Fibroblast of mammary gland (primary cell): ENCODE results near the gene CX3CR1.

ENCODE experiments used
- DNase-seq: peaks from one replicate; pipeline ENCODE4 v3.0.0-alpha.2; 2010; ENCODE audit warnings: low read depth
- H3K4me3 ChIP-seq: 2 replicates; pipeline ENCODE4 v1.5.1; 2011; ENCODE audit warnings: low read depth, mild to moderate bottlenecking, low read length, moderate library complexity; ENCODE audit not compliant: control insufficient read depth
- TF ChIP-seq, protein P1 (sequence below): conservative IDR thresholded peaks from 2 replicates; pipeline ENCODE4 v1.5.1; 2011; ENCODE audit warnings: low read depth, low read length, inconsistent platforms; ENCODE audit not compliant: control insufficient read depth, insufficient read depth

Gene CX3CR1

GRCh38 chr3:39219702-39220101, 60.1 kb downstream of the CX3CR1 start:
- no peak overlapping the region for H3K4me3 ChIP-seq
- TF ChIP-seq, protein P1, sequence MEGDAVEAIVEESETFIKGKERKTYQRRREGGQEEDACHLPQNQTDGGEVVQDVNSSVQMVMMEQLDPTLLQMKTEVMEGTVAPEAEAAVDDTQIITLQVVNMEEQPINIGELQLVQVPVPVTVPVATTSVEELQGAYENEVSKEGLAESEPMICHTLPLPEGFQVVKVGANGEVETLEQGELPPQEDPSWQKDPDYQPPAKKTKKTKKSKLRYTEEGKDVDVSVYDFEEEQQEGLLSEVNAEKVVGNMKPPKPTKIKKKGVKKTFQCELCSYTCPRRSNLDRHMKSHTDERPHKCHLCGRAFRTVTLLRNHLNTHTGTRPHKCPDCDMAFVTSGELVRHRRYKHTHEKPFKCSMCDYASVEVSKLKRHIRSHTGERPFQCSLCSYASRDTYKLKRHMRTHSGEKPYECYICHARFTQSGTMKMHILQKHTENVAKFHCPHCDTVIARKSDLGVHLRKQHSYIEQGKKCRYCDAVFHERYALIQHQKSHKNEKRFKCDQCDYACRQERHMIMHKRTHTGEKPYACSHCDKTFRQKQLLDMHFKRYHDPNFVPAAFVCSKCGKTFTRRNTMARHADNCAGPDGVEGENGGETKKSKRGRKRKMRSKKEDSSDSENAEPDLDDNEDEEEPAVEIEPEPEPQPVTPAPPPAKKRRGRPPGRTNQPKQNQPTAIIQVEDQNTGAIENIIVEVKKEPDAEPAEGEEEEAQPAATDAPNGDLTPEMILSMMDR = no peak
- no peak for DNase-seq

DNA sequence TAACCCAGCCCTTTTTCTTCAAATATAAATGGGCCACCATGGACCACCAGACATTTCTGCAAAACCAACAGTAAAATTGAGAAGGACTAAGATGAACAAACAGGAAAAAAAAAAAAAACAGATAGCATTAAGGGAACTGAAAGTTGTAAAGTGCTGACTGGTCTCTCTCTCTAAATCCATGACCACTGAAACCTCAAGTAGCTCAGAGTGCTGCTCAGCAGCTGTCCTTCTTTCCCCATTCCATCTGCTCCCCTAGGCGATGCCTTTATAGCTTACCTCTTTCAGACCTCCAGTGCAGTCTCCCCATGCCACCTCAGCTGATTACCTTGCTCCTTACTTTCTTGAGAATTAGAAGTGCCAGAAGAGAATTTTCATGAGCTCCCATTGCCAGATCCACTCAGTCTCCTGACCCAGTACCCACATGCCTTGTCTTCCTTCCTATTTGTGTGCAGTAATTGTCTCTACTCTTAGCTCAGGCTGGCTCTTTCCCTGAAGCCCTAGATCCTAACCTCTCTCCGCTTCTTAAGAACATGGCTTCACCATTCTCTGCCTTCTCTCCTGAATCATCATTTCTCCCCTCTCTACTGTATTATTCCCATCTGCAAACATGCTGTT, 63.6 kb downstream of the CX3CR1 start:
- no peak overlapping the region for H3K4me3 ChIP-seq
- TF ChIP-seq, protein P1 = no peak
- DNase-seq = no peak

DNA sequence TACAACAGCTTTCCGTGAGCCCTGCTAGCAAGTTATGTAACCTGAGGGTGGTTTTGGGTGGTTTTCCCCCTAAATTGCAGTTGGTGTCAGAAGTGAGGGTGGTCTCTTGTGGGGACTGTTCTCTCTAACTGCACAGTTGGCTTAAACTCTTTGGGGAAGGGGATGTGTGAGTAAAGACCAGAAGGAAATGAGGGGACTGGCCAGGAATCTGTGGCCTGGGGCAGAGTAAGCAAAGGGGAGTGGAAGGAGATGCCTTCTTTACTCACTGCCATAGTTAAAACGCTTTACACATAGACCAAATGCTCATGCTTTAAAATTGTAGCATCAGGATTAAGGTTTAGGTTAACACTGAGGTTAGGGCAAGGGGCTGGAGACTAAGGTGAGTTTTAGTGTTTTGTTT, 66.2 kb downstream of the CX3CR1 start:
- TF ChIP-seq, protein P1 = no peak
- no peak overlapping the region for H3K4me3 ChIP-seq
- no peak for DNase-seq
